ENCODE results near the gene MAP2K1.

- no peak for TF ChIP-seq EZH2 (IDR thresholded peaks at IDR 0.05; ENCODE audit: borderline replicate concordance, low read depth, low read length, poor library complexity, severe bottlenecking)
- TF ChIP-seq CTCF (conservative IDR thresholded peaks at IDR 0.05; ENCODE audit: low read depth, low read length) = no peak
These were observed 97.9 kb downstream of the MAP2K1 start for GRCh38 chr15:66484539-66485112.

Data from A673 (cell line).